ENCODE results near the gene ARRB1. TPM values are rescaled to one million over a fixed set of nuclear protein-coding genes. Genes with fewer than 3 reads are reported as not detected.
A peak's percentile ranks its signal among the peaks of the same experiment; 100 is the strongest.

Gene ARRB1
- total RNA-seq, 4 donors from 2014 or later, result 15.7 to 44.7 (median 27.7) TPM

- no peaks in the 10 kb centered on the region for H3K27me3 ChIP-seq
- peaks cover 9 to 15% of the 10 kb centered on the region in 2 donors for H3K4me1 ChIP-seq
- WGBS, 2 donors, result 0 to 6% methylated on average over 2 to 13 of the region's 58 CpGs
- H3K4me3 ChIP-seq (replicated peaks in 1 of 3), result peak within 1 kb of the TSS in 1 of 3 donors; percentile 27
- peak in 1 of 2 donors; percentile 12 for DNase-seq
- intact Hi-C loops (cut with DNase I), result loop anchor here (10.0 kb wide), 1 partner anchor 216 kb away; no protein-coding TSS in a partner anchor
- TF ChIP-seq CTCF (IDR thresholded peaks at IDR 0.05) (no peak), POLR2A (IDR thresholded peaks at IDR 0.05) (no peak)
- no peak within 1 kb of the TSS for H3K27ac ChIP-seq
- H3K9me3 ChIP-seq, result no peaks in the 10 kb centered on the region
- no peaks in the 10 kb centered on the region for H3K36me3 ChIP-seq
Measured at GRCh38 chr11:75240311-75241035, 111.0 kb downstream of the ARRB1 start, which contains the start of gene TPBGL. Gene TPBGL, plus strand, starts transcription at chr11:75240774. Its CDS starts 276 bp downstream, at chr11:75241050.

- TF ChIP-seq CTCF (IDR thresholded peaks at IDR 0.05), result no peak
- no peak for TF ChIP-seq POLR2A (IDR thresholded peaks at IDR 0.05)
- intact Hi-C loops (cut with DNase I), result loop anchor here (10.0 kb wide), 1 partner anchor 215 kb away; no protein-coding TSS in a partner anchor
- H3K27me3 ChIP-seq, result no peaks in the 10 kb centered on the region
- H3K9me3 ChIP-seq, result no peaks in the 10 kb centered on the region
- H3K4me3 ChIP-seq (replicated peaks in 1 of 3), result no peak overlapping the region
- 50 to 55% methylated on average over 10 of the region's 10 CpGs for whole genome bisulfite sequencing, 2 donors
- H3K36me3 ChIP-seq, result no peaks in the 10 kb centered on the region
- no peak overlapping the region for H3K27ac ChIP-seq
- DNase-seq, result no peak
- H3K4me1 ChIP-seq, result peaks cover 9 to 15% of the 10 kb centered on the region in 2 donors
Measured at GRCh38 chr11:75239531-75240290, 111.8 kb downstream of the ARRB1 start.

GRCh38 chr11:75238595-75239440 is 112.6 kb downstream of the ARRB1 start:
- Histone ChIP-seq H3K27me3 (no peaks in the 10 kb centered on the region), H3K36me3 (no peaks in the 10 kb centered on the region), H3K4me3 (replicated peaks in 1 of 3) (no peak overlapping the region), H3K4me1 (peaks cover 9 to 15% of the 10 kb centered on the region in 2 donors), H3K9me3 (no peaks in the 10 kb centered on the region), H3K27ac (no peak overlapping the region)
- intact Hi-C loops (cut with DNase I), result no loop called here
- TF ChIP-seq POLR2A (IDR thresholded peaks at IDR 0.05) (no peak), CTCF (IDR thresholded peaks at IDR 0.05) (no peak)
- WGBS, 2 donors, result 84% methylated on average over 8 to 9 of the region's 9 CpGs
- DNase-seq, result no peak

- no peaks in the 10 kb centered on the region for H3K27me3 ChIP-seq
Measured at GRCh38 chr11:75237050-75237449, 114.4 kb downstream of the ARRB1 start.

More at GRCh38 chr11:75237050-75237449, 114.4 kb downstream of the ARRB1 start:
- Histone ChIP-seq H3K4me1 (peaks cover 5 to 11% of the 10 kb centered on the region in 2 donors), H3K36me3 (no peaks in the 10 kb centered on the region), H3K9me3 (no peaks in the 10 kb centered on the region), H3K4me3 (replicated peaks in 1 of 3) (no peak overlapping the region), H3K27ac (no peak overlapping the region)
- 50 to 55% methylated on average over 8 of the region's 8 CpGs for WGBS, 2 donors
- DNase-seq, result no peak
- intact Hi-C loops (cut with DNase I), result no loop called here
- TF ChIP-seq CTCF (IDR thresholded peaks at IDR 0.05), result no peak
- no peak for TF ChIP-seq POLR2A (IDR thresholded peaks at IDR 0.05)

All from thyroid gland (tissue), 4 donors.